HG03457 (cell line): Measurements from ENCODE around the gene B3GAT1.

Source experiments
- ATAC-seq: cut with Tn5 transposase; IDR thresholded peaks from one replicate; pipeline ENCODE4 v1.9.1; 2021; ENCODE audit warnings: moderate number of reproducible peaks; ENCODE audit not compliant: unreplicated experiment

Gene B3GAT1

GRCh38 chr11:134441706-134442105 lies 29.7 kb upstream of the B3GAT1 start:
- ATAC-seq: no peak

- no peak for ATAC-seq
Measured at GRCh38 chr11:134441281-134441680, 29.2 kb upstream of the B3GAT1 start.

GRCh38 chr11:134440851-134441250 lies 28.8 kb upstream of the B3GAT1 start:
- ATAC-seq: no peak

- no peak for ATAC-seq
Measured at GRCh38 chr11:134438542-134439537, 26.8 kb upstream of the B3GAT1 start.

- ATAC-seq: no peak
Measured at GRCh38 chr11:134437821-134438220, 25.8 kb upstream of the B3GAT1 start.

GRCh38 chr11:134436781-134437180 lies 24.7 kb upstream of the B3GAT1 start:
- no peak for ATAC-seq

- no peak for ATAC-seq
Measured at GRCh38 chr11:134433806-134434205, 21.8 kb upstream of the B3GAT1 start.

- ATAC-seq: no peak
Measured at GRCh38 chr11:134433251-134433650, 21.2 kb upstream of the B3GAT1 start.

GRCh38 chr11:134432776-134433175 lies 20.7 kb upstream of the B3GAT1 start:
- ATAC-seq: no peak

GRCh38 chr11:134429106-134429505 lies 17.1 kb upstream of the B3GAT1 start:
- ATAC-seq: no peak

GRCh38 chr11:134425816-134426536 lies 13.9 kb upstream of the B3GAT1 start:
- ATAC-seq: no peak

- ATAC-seq: no peak
Measured at GRCh38 chr11:134425413-134425812, 13.4 kb upstream of the B3GAT1 start.

GRCh38 chr11:134423106-134423505 lies 11.1 kb upstream of the B3GAT1 start:
- ATAC-seq: no peak

- no peak for ATAC-seq
Measured at GRCh38 chr11:134417871-134418840, 6.1 kb upstream of the B3GAT1 start.

- ATAC-seq: no peak
Measured at GRCh38 chr11:134416726-134417125, 4.7 kb upstream of the B3GAT1 start.

GRCh38 chr11:134414766-134415765 lies 3.0 kb upstream of the B3GAT1 start:
- no peak for ATAC-seq

GRCh38 chr11:134413826-134414731 lies 2.0 kb upstream of the B3GAT1 start:
- ATAC-seq: no peak

- no peak for ATAC-seq
Measured at GRCh38 chr11:134413043-134413825, 1.2 kb upstream of the B3GAT1 start.
